Activated CD4-positive, alpha-beta memory T cell treated with anti-CD3 and anti-CD28 coated beads, Interleukin-2, amount 10 ng/mL, durations not matched to agents 7 days and 5 days (primary cell): ENCODE measurements around the gene OR51E2. TPM values are rescaled to one million over a fixed set of nuclear protein-coding genes. Genes with fewer than 3 reads are reported as not detected.

Experiments
- CTCF ChIA-PET: fragments of 350-600 bp; sonication (Branson Sonifier 250); formaldehyde crosslinking; loops from one replicate; lab custom pipeline; 2021; ENCODE audit warnings: antibody characterized with exemption, inconsistent platforms; lab: Charles Lee
- POLR2A ChIA-PET: fragments of 350-600 bp; sonication (Branson Sonifier 250); formaldehyde crosslinking; loops from one replicate; lab custom pipeline; 2021; ENCODE audit warnings: antibody characterized with exemption; lab: Charles Lee
- DNase-seq: peaks from one replicate; pipeline ENCODE4 v3.0.0-alpha.2; 2020
- H3K27ac Mint-ChIP-seq: one replicate; pipeline ENCODE4 v1.8.0; 2021; ENCODE audit warnings: mild to moderate bottlenecking, mixed read lengths
- H3K27me3 Mint-ChIP-seq: one replicate; pipeline ENCODE4 v1.8.0; 2021; ENCODE audit warnings: mixed read lengths
- H3K36me3 Mint-ChIP-seq: one replicate; pipeline ENCODE4 v1.8.0; 2021; ENCODE audit warnings: low read depth, mixed read lengths
- H3K4me1 Mint-ChIP-seq: one replicate; pipeline ENCODE4 v1.8.0; 2021; ENCODE audit warnings: mixed read lengths
- H3K4me3 Mint-ChIP-seq: one replicate; pipeline ENCODE4 v1.8.0; 2021; ENCODE audit warnings: mild to moderate bottlenecking, mixed read lengths
- H3K9me3 Mint-ChIP-seq: one replicate; pipeline ENCODE4 v1.8.0; 2021; ENCODE audit warnings: mixed read lengths
- total RNA-seq, 2 experiments: library from RNA; stranded (reverse); gene quantifications; one replicate each; pipeline ENCODE4 v1.2.3, GENCODE V29; 2021

Gene OR51E2
- total RNA-seq, 2 experiments from 2014 or later, result not detected

- Mint-ChIP-seq H3K4me1 (no peaks in the 10 kb centered on the region), H3K27ac (no peak overlapping the region), H3K27me3 (peaks cover 16% of the 10 kb centered on the region), H3K36me3 (no peaks in the 10 kb centered on the region), H3K4me3 (no peak overlapping the region), H3K9me3 (no peaks in the 10 kb centered on the region)
- CTCF ChIA-PET, result no interaction called here
- POLR2A ChIA-PET, result no interaction called here
- no peak for DNase-seq
These were observed 51.7 kb downstream of the OR51E2 start for GRCh38 chr11:4645974-4646373.

- Mint-ChIP-seq H3K4me1 (no peaks in the 10 kb centered on the region), H3K9me3 (no peaks in the 10 kb centered on the region), H3K27ac (no peak overlapping the region), H3K27me3 (peaks cover 13% of the 10 kb centered on the region), H3K4me3 (no peak overlapping the region), H3K36me3 (no peaks in the 10 kb centered on the region)
- DNase-seq, result no peak
- ChIA-PET CTCF (interaction anchor here (1.2 kb wide), 1 partner anchor 8 kb away, joined by 4 read pairs; no protein-coding TSS in a partner anchor), POLR2A (no interaction called here)
These were observed 53.4 kb downstream of the OR51E2 start for GRCh38 chr11:4644233-4644632.

- Mint-ChIP-seq H3K9me3 (no peaks in the 10 kb centered on the region), H3K4me3 (no peak within 1 kb of the TSS), H3K36me3 (no peaks in the 10 kb centered on the region), H3K4me1 (no peaks in the 10 kb centered on the region), H3K27ac (no peak within 1 kb of the TSS), H3K27me3 (peaks cover 13% of the 10 kb centered on the region)
- DNase-seq, result no peak
- ChIA-PET POLR2A (no interaction called here), CTCF (no interaction called here)
These were observed 54.0 kb downstream of the OR51E2 start, which contains the start of gene OR51E1 for GRCh38 chr11:4643682-4644081. Gene OR51E1 (plus strand): TSS chr11:4643982. CDS start chr11:4652527, 8,545 bp downstream.

- Mint-ChIP-seq H3K9me3 (no peaks in the 10 kb centered on the region), H3K4me1 (no peaks in the 10 kb centered on the region), H3K4me3 (no peak overlapping the region), H3K27ac (no peak overlapping the region), H3K27me3 (peaks cover 10% of the 10 kb centered on the region), H3K36me3 (no peaks in the 10 kb centered on the region)
- POLR2A ChIA-PET, result no interaction called here
- DNase-seq, result no peak
- CTCF ChIA-PET, result no interaction called here
These were observed 54.6 kb downstream of the OR51E2 start for GRCh38 chr11:4643076-4643475.

- no peak overlapping the region for H3K27ac Mint-ChIP-seq
- no peaks in the 10 kb centered on the region for H3K9me3 Mint-ChIP-seq
- DNase-seq, result no peak
- ChIA-PET CTCF (no interaction called here), POLR2A (no interaction called here)
- no peak overlapping the region for H3K4me3 Mint-ChIP-seq
- no peaks in the 10 kb centered on the region for H3K4me1 Mint-ChIP-seq
- peaks cover 10% of the 10 kb centered on the region for H3K27me3 Mint-ChIP-seq
- no peaks in the 10 kb centered on the region for H3K36me3 Mint-ChIP-seq
These were observed 55.6 kb downstream of the OR51E2 start for GRCh38 chr11:4642043-4642442.

GRCh38 chr11:4641501-4641900 lies 56.2 kb downstream of the OR51E2 start:
- Mint-ChIP-seq H3K36me3 (no peaks in the 10 kb centered on the region), H3K9me3 (no peaks in the 10 kb centered on the region), H3K4me1 (no peaks in the 10 kb centered on the region), H3K27ac (no peak overlapping the region), H3K4me3 (no peak overlapping the region), H3K27me3 (peaks cover 10% of the 10 kb centered on the region)
- no peak for DNase-seq
- CTCF ChIA-PET, result no interaction called here
- POLR2A ChIA-PET, result no interaction called here

- ChIA-PET CTCF (interaction anchor here (1.3 kb wide), 1 partner anchor 18 kb away, joined by 3 read pairs; no protein-coding TSS in a partner anchor), POLR2A (no interaction called here)
- Mint-ChIP-seq H3K27me3 (peaks cover 9% of the 10 kb centered on the region), H3K9me3 (no peaks in the 10 kb centered on the region), H3K4me3 (no peak overlapping the region), H3K36me3 (no peaks in the 10 kb centered on the region), H3K27ac (no peak overlapping the region), H3K4me1 (no peaks in the 10 kb centered on the region)
- DNase-seq, result no peak
These were observed 57.7 kb downstream of the OR51E2 start for GRCh38 chr11:4639931-4640330.

- no peaks in the 10 kb centered on the region for H3K36me3 Mint-ChIP-seq
- H3K4me3 Mint-ChIP-seq, result no peak overlapping the region
- no peaks in the 10 kb centered on the region for H3K4me1 Mint-ChIP-seq
- POLR2A ChIA-PET, result no interaction called here
- CTCF ChIA-PET, result interaction anchor here (0.9 to 2.5 kb wide), 12 partner anchors 10 to 450 kb away, joined by 3 to 21 read pairs (median 4); no protein-coding TSS in a partner anchor
- no peak overlapping the region for H3K27ac Mint-ChIP-seq
- no peaks in the 10 kb centered on the region for H3K9me3 Mint-ChIP-seq
- H3K27me3 Mint-ChIP-seq, result peaks cover 9% of the 10 kb centered on the region
- no peak for DNase-seq
These were observed 60.0 kb downstream of the OR51E2 start for GRCh38 chr11:4637662-4638047.

GRCh38 chr11:4636962-4637661 lies 60.5 kb downstream of the OR51E2 start, which contains the start of gene OR51D1:
Gene OR51D1 (plus strand): TSS chr11:4637477. CDS start chr11:4639791, 2,314 bp downstream.
- peaks cover 13% of the 10 kb centered on the region for H3K27me3 Mint-ChIP-seq
- no peaks in the 10 kb centered on the region for H3K4me1 Mint-ChIP-seq
- H3K9me3 Mint-ChIP-seq, result no peaks in the 10 kb centered on the region
- H3K27ac Mint-ChIP-seq, result no peak within 1 kb of the TSS
- POLR2A ChIA-PET, result no interaction called here
- DNase-seq, result peak; percentile 70
- no peaks in the 10 kb centered on the region for H3K36me3 Mint-ChIP-seq
- no peak within 1 kb of the TSS for H3K4me3 Mint-ChIP-seq
- CTCF ChIA-PET, result interaction anchor here (0.9 to 2.5 kb wide), 19 partner anchors 8 to 654 kb away, joined by 3 to 21 read pairs (median 3); partner anchors contain the start of genes MMP26 and TRIM68

- no peaks in the 10 kb centered on the region for H3K4me1 Mint-ChIP-seq
- CTCF ChIA-PET, result interaction anchor here (0.6 to 2.5 kb wide), 16 partner anchors 9 to 655 kb away, joined by 3 to 21 read pairs (median 3); partner anchors contain the start of gene MMP26
- no peak overlapping the region for H3K27ac Mint-ChIP-seq
- H3K9me3 Mint-ChIP-seq, result no peaks in the 10 kb centered on the region
- DNase-seq, result no peak
- H3K4me3 Mint-ChIP-seq, result no peak overlapping the region
- peaks cover 10% of the 10 kb centered on the region for H3K27me3 Mint-ChIP-seq
- POLR2A ChIA-PET, result no interaction called here
- H3K36me3 Mint-ChIP-seq, result no peaks in the 10 kb centered on the region
These were observed 61.5 kb downstream of the OR51E2 start for GRCh38 chr11:4636136-4636535.

Other genes with a start within 250 kb of the OR51E2 start
- not detected for gene OR52K2, start 248.6 kb downstream of the OR51E2 start, total RNA-seq
- gene OR52K1, start 215.2 kb downstream of the OR51E2 start, total RNA-seq, result not detected
- not detected for gene OR52M1, start 152.7 kb downstream of the OR51E2 start, total RNA-seq
- gene OR52I2, start 116.1 kb downstream of the OR51E2 start, total RNA-seq, result not detected
- gene OR52I1, start 103.8 kb downstream of the OR51E2 start, total RNA-seq, result not detected
- 10 to 100 TPM; 11.6 to 12.7 TPM for gene TRIM68, start 89.6 kb downstream of the OR51E2 start, total RNA-seq
- not detected for gene OR51D1, start 60.4 kb downstream of the OR51E2 start, total RNA-seq
- gene OR51E1, start 53.9 kb downstream of the OR51E2 start, total RNA-seq, result not detected
- gene MMP26, start 6.9 kb upstream of the OR51E2 start, total RNA-seq, result not detected
- gene OR51F1, start 72.1 kb upstream of the OR51E2 start, total RNA-seq, result not detected
- not detected for gene OR52R1, start 106.5 kb upstream of the OR51E2 start, total RNA-seq
- gene OR51F2, start 123.5 kb upstream of the OR51E2 start, total RNA-seq, result not detected
- not detected for gene OR51S1, start 151.4 kb upstream of the OR51E2 start, total RNA-seq
- not detected for gene OR51T1, start 184.0 kb upstream of the OR51E2 start, total RNA-seq
- gene OR51A7, start 205.9 kb upstream of the OR51E2 start, total RNA-seq, result not detected
- gene OR51G2, start 221.5 kb upstream of the OR51E2 start, total RNA-seq, result not detected
- gene OR51G1, start 226.5 kb upstream of the OR51E2 start, total RNA-seq, result not detected
- not detected for gene OR51A4, start 249.8 kb upstream of the OR51E2 start, total RNA-seq